Caki2 (cell line): ENCODE data around the gene GTPBP2. TPM values are rescaled to one million over a fixed set of nuclear protein-coding genes. Genes with fewer than 3 reads are reported as not detected.
"Not testable (repeated sequence)": the region's sequence is repeated elsewhere in the genome, so short reads cannot be mapped to it uniquely, and the experiment has no call there.

Experiments used
- DNase-seq: peaks from one replicate; pipeline ENCODE4 v3.0.0-alpha.2; 2015; ENCODE audit warnings: low read depth
- in situ Hi-C: cut with HindIII; loops from 2 replicates; pipeline ENCODE4 v1.10.0; 2016; ENCODE audit warnings: low sequenced_read_pairs, low pct_unique_long_range_greater_than_20kb, mixed read lengths
- total RNA-seq: library from RNA; depleted of rRNA; stranded (reverse); fragments of >200 nt; shearing (Covaris generic); gene quantifications from 2 replicates; pipeline ENCODE4 v1.2.3, GENCODE V29; 2014; ENCODE audit warnings: low replicate concordance

Gene GTPBP2
- total RNA-seq, 1 experiment from 2014 or later: 56.5 TPM

- DNase-seq: no peak
- in situ Hi-C loops: no loop called here
Observed at GRCh38 chr6:43666196-43666920, 37.3 kb upstream of the GTPBP2 start.

GRCh38 chr6:43665376-43665775, 36.3 kb upstream of the GTPBP2 start:
- peak; percentile 53 for DNase-seq
- in situ Hi-C loops: no loop called here

GRCh38 chr6:43662948-43663347, 33.9 kb upstream of the GTPBP2 start:
- in situ Hi-C loops, DNase-seq: not testable (repeated sequence)

GRCh38 chr6:43658161-43658560, 29.1 kb upstream of the GTPBP2 start:
- in situ Hi-C loops: no loop called here
- DNase-seq: no peak

- in situ Hi-C loops: no loop called here
Observed at GRCh38 chr6:43657221-43657802, 28.2 kb upstream of the GTPBP2 start.

GRCh38 chr6:43652822-43653221, 23.8 kb upstream of the GTPBP2 start:
- DNase-seq, in situ Hi-C loops: not testable (repeated sequence)

More at GRCh38 chr6:43657221-43657802, 28.2 kb upstream of the GTPBP2 start:
- DNase-seq: no peak

- DNase-seq: no peak
- in situ Hi-C loops: no loop called here
Observed at GRCh38 chr6:43648248-43648647, 19.2 kb upstream of the GTPBP2 start.

GRCh38 chr6:43647613-43648012, 18.5 kb upstream of the GTPBP2 start:
- in situ Hi-C loops: no loop called here
- no peak for DNase-seq

GRCh38 chr6:43645613-43645964, 16.5 kb upstream of the GTPBP2 start:
- no peak for DNase-seq
- in situ Hi-C loops: no loop called here

- DNase-seq: peak; percentile 71
- in situ Hi-C loops: no loop called here
Observed at GRCh38 chr6:43644940-43645612, 16.0 kb upstream of the GTPBP2 start, which contains the start of gene RSPH9. RSPH9 (plus strand) TSS chr6:43645036; CDS start chr6:43645099, 63 bp downstream.

- DNase-seq: no peak
- in situ Hi-C loops: no loop called here
Observed at GRCh38 chr6:43639984-43640800, 11.1 kb upstream of the GTPBP2 start.

- in situ Hi-C loops: no loop called here
- no peak for DNase-seq
Observed at GRCh38 chr6:43636308-43636659, 7.2 kb upstream of the GTPBP2 start.

- in situ Hi-C loops: no loop called here
- DNase-seq: peak; percentile 76
Observed at GRCh38 chr6:43635387-43636307, 6.6 kb upstream of the GTPBP2 start, which contains the start of gene MAD2L1BP. MAD2L1BP (plus strand) TSS chr6:43635840; CDS start chr6:43635876, 36 bp downstream.

- in situ Hi-C loops: no loop called here
- no peak for DNase-seq
Observed at GRCh38 chr6:43634702-43635303, 5.7 kb upstream of the GTPBP2 start.

- in situ Hi-C loops, DNase-seq: not testable (repeated sequence)
Observed at GRCh38 chr6:43633002-43633401, 3.9 kb upstream of the GTPBP2 start.

- DNase-seq: no peak
- in situ Hi-C loops: no loop called here
Observed at GRCh38 chr6:43630980-43631619, 2.0 kb upstream of the GTPBP2 start.
